ENCODE data around the gene RBMX. TPM values are rescaled to one million over a fixed set of nuclear protein-coding genes. Genes with fewer than 3 reads are reported as not detected.
"Not testable (repeated sequence)": the region's sequence is repeated elsewhere in the genome, so short reads cannot be mapped to it uniquely, and the experiment has no call there.

The RBMX gene
- total RNA-seq, result 173 TPM

GRCh38 chrX:136880452-136881013 is at the start of gene RBMX:
RBMX (minus strand) TSS chrX:136880725; CDS start chrX:136879427, 1,298 bp downstream.
- Histone ChIP-seq H3K9ac (ENCODE audit: low read depth in 1 of 3, low read length in 3 of 3) (peak within 1 kb of the TSS; percentile 87 to 94 (median 93)), H3K9me3 (ENCODE audit: control insufficient read depth in 3 of 3, low read length in 3 of 3) (no peaks in the 10 kb centered on the region), H3K36me3 (ENCODE audit: control insufficient read depth in 3 of 3, insufficient read depth in 3 of 3, low read length in 3 of 3) (peaks cover 5 to 9% (median 8%) of the 10 kb centered on the region in 3 donors), H3K27ac (ENCODE audit: low read depth, low read length) (peak within 1 kb of the TSS; percentile 95), H3K4me1 (ENCODE audit: control insufficient read depth in 3 of 3, insufficient read depth in 3 of 3, low read length in 3 of 3) (peaks cover 0 to 6% (median 5%) of the 10 kb centered on the region in 3 donors), H3K4me3 (ENCODE audit: low read length in 3 of 3) (peak within 1 kb of the TSS; percentile 78 to 94 (median 88)), H3K27me3 (ENCODE audit: control insufficient read depth in 3 of 3, insufficient read depth in 3 of 3, low read length in 3 of 3) (no peaks in the 10 kb centered on the region)

- not testable (repeated sequence) for H3K4me1 ChIP-seq (ENCODE audit: control insufficient read depth in 3 of 3, insufficient read depth in 3 of 3, low read length in 3 of 3); H3K27ac ChIP-seq (ENCODE audit: low read depth, low read length); H3K36me3 ChIP-seq (ENCODE audit: control insufficient read depth in 3 of 3, insufficient read depth in 3 of 3, low read length in 3 of 3); H3K9me3 ChIP-seq (ENCODE audit: control insufficient read depth in 3 of 3, low read length in 3 of 3); H3K4me3 ChIP-seq (ENCODE audit: low read length in 3 of 3); H3K9ac ChIP-seq (ENCODE audit: low read depth in 1 of 3, low read length in 3 of 3); H3K27me3 ChIP-seq (ENCODE audit: control insufficient read depth in 3 of 3, insufficient read depth in 3 of 3, low read length in 3 of 3)
These were observed 40.9 kb upstream of the RBMX start for GRCh38 chrX:136921438-136921837.

GRCh38 chrX:136920001-136920400 is 39.5 kb upstream of the RBMX start:
- Histone ChIP-seq H3K4me3 (ENCODE audit: low read length in 3 of 3) (no peak overlapping the region), H3K9ac (ENCODE audit: low read depth in 1 of 3, low read length in 3 of 3) (no peak overlapping the region), H3K36me3 (ENCODE audit: control insufficient read depth in 3 of 3, insufficient read depth in 3 of 3, low read length in 3 of 3) (no peaks in the 10 kb centered on the region), H3K27me3 (ENCODE audit: control insufficient read depth in 3 of 3, insufficient read depth in 3 of 3, low read length in 3 of 3) (no peaks in the 10 kb centered on the region), H3K4me1 (ENCODE audit: control insufficient read depth in 3 of 3, insufficient read depth in 3 of 3, low read length in 3 of 3) (no peaks in the 10 kb centered on the region), H3K9me3 (ENCODE audit: control insufficient read depth in 3 of 3, low read length in 3 of 3) (no peaks in the 10 kb centered on the region), H3K27ac (ENCODE audit: low read depth, low read length) (no peak overlapping the region)

- Histone ChIP-seq H3K4me1 (ENCODE audit: control insufficient read depth in 3 of 3, insufficient read depth in 3 of 3, low read length in 3 of 3) (no peaks in the 10 kb centered on the region), H3K9me3 (ENCODE audit: control insufficient read depth in 3 of 3, low read length in 3 of 3) (no peaks in the 10 kb centered on the region), H3K27me3 (ENCODE audit: control insufficient read depth in 3 of 3, insufficient read depth in 3 of 3, low read length in 3 of 3) (no peaks in the 10 kb centered on the region), H3K36me3 (ENCODE audit: control insufficient read depth in 3 of 3, insufficient read depth in 3 of 3, low read length in 3 of 3) (no peaks in the 10 kb centered on the region), H3K4me3 (ENCODE audit: low read length in 3 of 3) (no peak overlapping the region), H3K9ac (ENCODE audit: low read depth in 1 of 3, low read length in 3 of 3) (no peak overlapping the region), H3K27ac (ENCODE audit: low read depth, low read length) (no peak overlapping the region)
These were observed 36.3 kb upstream of the RBMX start for GRCh38 chrX:136916827-136917226.

GRCh38 chrX:136911661-136912060 is 31.1 kb upstream of the RBMX start:
- not testable (repeated sequence) for H3K9ac ChIP-seq (ENCODE audit: low read depth in 1 of 3, low read length in 3 of 3); H3K4me1 ChIP-seq (ENCODE audit: control insufficient read depth in 3 of 3, insufficient read depth in 3 of 3, low read length in 3 of 3); H3K4me3 ChIP-seq (ENCODE audit: low read length in 3 of 3); H3K27ac ChIP-seq (ENCODE audit: low read depth, low read length); H3K9me3 ChIP-seq (ENCODE audit: control insufficient read depth in 3 of 3, low read length in 3 of 3); H3K36me3 ChIP-seq (ENCODE audit: control insufficient read depth in 3 of 3, insufficient read depth in 3 of 3, low read length in 3 of 3); H3K27me3 ChIP-seq (ENCODE audit: control insufficient read depth in 3 of 3, insufficient read depth in 3 of 3, low read length in 3 of 3)

GRCh38 chrX:136911253-136911652 is 30.7 kb upstream of the RBMX start:
- Histone ChIP-seq H3K36me3 (ENCODE audit: control insufficient read depth in 3 of 3, insufficient read depth in 3 of 3, low read length in 3 of 3) (no peaks in the 10 kb centered on the region), H3K27ac (ENCODE audit: low read depth, low read length) (no peak overlapping the region), H3K27me3 (ENCODE audit: control insufficient read depth in 3 of 3, insufficient read depth in 3 of 3, low read length in 3 of 3) (no peaks in the 10 kb centered on the region), H3K9ac (ENCODE audit: low read depth in 1 of 3, low read length in 3 of 3) (no peak overlapping the region), H3K4me3 (ENCODE audit: low read length in 3 of 3) (no peak overlapping the region), H3K9me3 (ENCODE audit: control insufficient read depth in 3 of 3, low read length in 3 of 3) (no peaks in the 10 kb centered on the region), H3K4me1 (ENCODE audit: control insufficient read depth in 3 of 3, insufficient read depth in 3 of 3, low read length in 3 of 3) (no peaks in the 10 kb centered on the region)

- no peaks in the 10 kb centered on the region for H3K9me3 ChIP-seq (ENCODE audit: control insufficient read depth in 3 of 3, low read length in 3 of 3)
- no peak overlapping the region for H3K9ac ChIP-seq (ENCODE audit: low read depth in 1 of 3, low read length in 3 of 3)
- peak overlapping the region; percentile 76 to 78 (median 77) for H3K4me3 ChIP-seq (ENCODE audit: low read length in 3 of 3)
- H3K27ac ChIP-seq (ENCODE audit: low read depth, low read length), result no peak overlapping the region
- no peaks in the 10 kb centered on the region for H3K27me3 ChIP-seq (ENCODE audit: control insufficient read depth in 3 of 3, insufficient read depth in 3 of 3, low read length in 3 of 3)
- H3K36me3 ChIP-seq (ENCODE audit: control insufficient read depth in 3 of 3, insufficient read depth in 3 of 3, low read length in 3 of 3), result no peaks in the 10 kb centered on the region
- no peaks in the 10 kb centered on the region for H3K4me1 ChIP-seq (ENCODE audit: control insufficient read depth in 3 of 3, insufficient read depth in 3 of 3, low read length in 3 of 3)
These were observed 30.1 kb upstream of the RBMX start for GRCh38 chrX:136910565-136911035.

- no peaks in the 10 kb centered on the region for H3K9me3 ChIP-seq (ENCODE audit: control insufficient read depth in 3 of 3, low read length in 3 of 3)
- peak overlapping the region; percentile 70 to 77 (median 74) for H3K9ac ChIP-seq (ENCODE audit: low read depth in 1 of 3, low read length in 3 of 3)
- H3K27me3 ChIP-seq (ENCODE audit: control insufficient read depth in 3 of 3, insufficient read depth in 3 of 3, low read length in 3 of 3), result no peaks in the 10 kb centered on the region
- no peaks in the 10 kb centered on the region for H3K36me3 ChIP-seq (ENCODE audit: control insufficient read depth in 3 of 3, insufficient read depth in 3 of 3, low read length in 3 of 3)
- peak overlapping the region; percentile 76 to 78 (median 77) for H3K4me3 ChIP-seq (ENCODE audit: low read length in 3 of 3)
- no peaks in the 10 kb centered on the region for H3K4me1 ChIP-seq (ENCODE audit: control insufficient read depth in 3 of 3, insufficient read depth in 3 of 3, low read length in 3 of 3)
- H3K27ac ChIP-seq (ENCODE audit: low read depth, low read length), result peak overlapping the region; percentile 74
These were observed 29.4 kb upstream of the RBMX start for GRCh38 chrX:136909706-136910564.

- peak overlapping the region; percentile 74 for H3K27ac ChIP-seq (ENCODE audit: low read depth, low read length)
- H3K27me3 ChIP-seq (ENCODE audit: control insufficient read depth in 3 of 3, insufficient read depth in 3 of 3, low read length in 3 of 3), result no peaks in the 10 kb centered on the region
- H3K36me3 ChIP-seq (ENCODE audit: control insufficient read depth in 3 of 3, insufficient read depth in 3 of 3, low read length in 3 of 3), result no peaks in the 10 kb centered on the region
- H3K4me1 ChIP-seq (ENCODE audit: control insufficient read depth in 3 of 3, insufficient read depth in 3 of 3, low read length in 3 of 3), result no peaks in the 10 kb centered on the region
- H3K9ac ChIP-seq (ENCODE audit: low read depth in 1 of 3, low read length in 3 of 3), result peak overlapping the region; percentile 70 to 77 (median 74)
- no peaks in the 10 kb centered on the region for H3K9me3 ChIP-seq (ENCODE audit: control insufficient read depth in 3 of 3, low read length in 3 of 3)
- H3K4me3 ChIP-seq (ENCODE audit: low read length in 3 of 3), result peak overlapping the region; percentile 76 to 78 (median 77)
These were observed 28.7 kb upstream of the RBMX start for GRCh38 chrX:136909119-136909705.

GRCh38 chrX:136907621-136908020 is 27.1 kb upstream of the RBMX start:
- Histone ChIP-seq H3K4me1 (ENCODE audit: control insufficient read depth in 3 of 3, insufficient read depth in 3 of 3, low read length in 3 of 3) (no peaks in the 10 kb centered on the region), H3K9ac (ENCODE audit: low read depth in 1 of 3, low read length in 3 of 3) (no peak overlapping the region), H3K4me3 (ENCODE audit: low read length in 3 of 3) (no peak overlapping the region), H3K27me3 (ENCODE audit: control insufficient read depth in 3 of 3, insufficient read depth in 3 of 3, low read length in 3 of 3) (no peaks in the 10 kb centered on the region), H3K36me3 (ENCODE audit: control insufficient read depth in 3 of 3, insufficient read depth in 3 of 3, low read length in 3 of 3) (no peaks in the 10 kb centered on the region), H3K27ac (ENCODE audit: low read depth, low read length) (no peak overlapping the region), H3K9me3 (ENCODE audit: control insufficient read depth in 3 of 3, low read length in 3 of 3) (no peaks in the 10 kb centered on the region)
